ENCODE data around the gene HLA-DPA1.

GRCh38 chr6:33088258-33088930 lies 14.9 kb upstream of the HLA-DPA1 start:
- TF ChIP-seq CREB1 (IDR thresholded peaks at IDR 0.05; ENCODE audit: low read depth) (no peak), TAF1 (IDR thresholded peaks at IDR 0.05; ENCODE audit: low read depth) (no peak), RAD21 (IDR thresholded peaks at IDR 0.05; ENCODE audit: low read depth) (no peak), EP300 (IDR thresholded peaks at IDR 0.05; ENCODE audit: borderline replicate concordance) (no peak), MAX (IDR thresholded peaks at IDR 0.05) (no peak), USF1 (IDR thresholded peaks at IDR 0.05) (no peak), ZBTB7A (IDR thresholded peaks at IDR 0.05; ENCODE audit: low read depth) (no peak), EGR1 (IDR thresholded peaks at IDR 0.05) (no peak), YY1 (IDR thresholded peaks at IDR 0.05; ENCODE audit: low read depth) (no peak), REST (IDR thresholded peaks at IDR 0.05; ENCODE audit: low read depth) (no peak), TEAD4 (IDR thresholded peaks at IDR 0.05) (no peak), TCF12 (IDR thresholded peaks at IDR 0.05; ENCODE audit: low read depth) (no peak), FOXM1 (IDR thresholded peaks at IDR 0.05; ENCODE audit: borderline replicate concordance, low read depth) (no peak)
